GM18951 (cell line): ENCODE results near the gene GALNTL6.
"Not testable (repeated sequence)": the region's sequence is repeated elsewhere in the genome, so short reads cannot be mapped to it uniquely, and the experiment has no call there.

Experiments
- POLR2A ChIP-seq: IDR thresholded peaks from 4 replicates; pipeline ENCODE4 v1.6.1; 2011; ENCODE audit warnings: mild to moderate bottlenecking; ENCODE audit not compliant: insufficient read length, insufficient read depth; ENCODE audit errors: extremely low read depth
- in situ Hi-C: fragments of 300-500 bp; cut with MboI; formaldehyde crosslinking; loops from one replicate; pipeline ENCODE4 v1.12.0; 2022; ENCODE audit warnings: low sequenced_read_pairs, mixed read lengths, inconsistent platforms; ENCODE audit not compliant: unreplicated experiment

The GALNTL6 gene

DNA sequence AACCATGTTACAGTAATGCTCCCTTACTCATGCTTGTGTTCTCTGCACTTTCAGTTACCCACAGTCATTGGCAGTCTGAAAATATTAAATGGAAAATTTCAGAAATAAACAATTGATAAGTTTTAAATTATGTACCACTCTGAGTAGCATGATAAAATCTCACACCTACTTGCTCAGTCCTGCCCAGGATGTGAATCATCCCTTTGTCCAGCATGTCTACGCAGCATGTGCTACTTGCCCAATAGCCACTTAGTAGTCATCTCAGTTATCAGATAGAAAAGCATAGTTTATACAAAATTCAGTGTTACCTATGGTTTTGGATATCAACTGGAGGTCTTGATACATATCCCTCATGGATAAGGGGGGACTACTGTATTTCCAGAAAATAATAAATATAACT lies 577.1 kb downstream of the GALNTL6 start:
- in situ Hi-C loops = no loop called here

DNA sequence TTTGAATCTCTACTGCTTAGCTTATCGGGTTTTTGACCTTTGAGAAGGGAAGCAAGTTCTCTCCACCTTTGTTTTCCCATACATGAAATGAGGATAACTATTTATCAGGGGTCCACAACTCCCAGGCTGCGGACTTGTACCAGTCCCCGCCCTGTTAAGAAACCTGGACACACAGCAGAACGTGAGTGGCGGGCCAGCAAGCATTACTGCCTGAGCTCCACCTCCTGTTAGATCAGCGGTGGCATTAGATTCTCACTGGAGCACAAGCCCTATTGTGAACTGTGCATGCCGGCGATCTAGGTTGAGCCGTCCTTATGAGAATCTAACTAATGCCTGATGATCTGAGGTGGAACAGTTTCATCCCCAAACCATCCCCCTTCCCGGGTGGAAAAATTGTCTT lies 579.5 kb downstream of the GALNTL6 start:
- in situ Hi-C loops = no loop called here
- TF ChIP-seq POLR2A = no peak

More for the DNA sequence above, 577.1 kb downstream of the GALNTL6 start:
- TF ChIP-seq POLR2A = no peak

DNA sequence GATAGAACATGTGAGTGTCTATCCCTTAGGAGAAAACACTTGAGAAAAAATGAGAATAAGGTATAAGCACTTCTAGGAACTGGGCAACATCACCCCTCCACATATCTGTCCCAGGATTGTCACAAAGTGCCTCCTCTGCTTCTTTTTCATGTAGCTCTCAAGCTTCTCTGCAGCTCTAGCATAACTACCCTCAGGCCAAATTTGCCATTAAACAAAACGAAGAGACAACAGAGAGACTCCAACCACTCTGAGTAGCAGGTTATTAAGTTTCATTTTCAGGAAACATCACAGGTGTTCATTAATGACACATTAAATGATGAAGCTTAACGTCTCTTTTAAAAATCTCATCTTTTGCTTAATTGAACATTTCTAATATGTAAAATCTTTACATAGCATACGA lies 580.0 kb downstream of the GALNTL6 start:
- in situ Hi-C loops = no loop called here
- TF ChIP-seq POLR2A = no peak

GRCh38 chr4:172404676-172405075 lies 591.5 kb downstream of the GALNTL6 start:
- in situ Hi-C loops = no loop called here
- TF ChIP-seq POLR2A = no peak

GRCh38 chr4:172410363-172410762 lies 597.2 kb downstream of the GALNTL6 start:
- in situ Hi-C loops = no loop called here
- no peak for TF ChIP-seq POLR2A

DNA sequence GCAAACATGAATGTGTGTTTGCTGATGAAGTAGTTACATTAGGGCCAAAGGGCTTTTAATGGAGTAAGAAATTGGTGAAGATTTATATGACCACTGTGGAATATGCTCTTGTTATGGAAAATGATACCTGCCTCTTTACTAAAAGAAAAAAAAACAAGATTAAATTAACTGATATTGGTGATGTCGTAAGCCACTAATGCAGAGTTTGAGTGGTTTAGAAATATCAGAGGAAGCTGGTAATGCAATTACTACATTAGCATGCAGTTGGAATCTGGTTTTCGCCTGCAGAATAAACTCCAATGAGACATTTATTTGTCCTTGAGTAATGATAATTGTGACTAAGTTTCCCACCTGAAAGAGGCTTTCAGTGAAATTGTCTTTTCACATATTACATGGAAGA lies 597.9 kb downstream of the GALNTL6 start:
- no peak for TF ChIP-seq POLR2A
- in situ Hi-C loops = no loop called here

GRCh38 chr4:172412851-172413580 lies 599.8 kb downstream of the GALNTL6 start:
- no peak for TF ChIP-seq POLR2A

GRCh38 chr4:172428979-172429378 lies 615.8 kb downstream of the GALNTL6 start:
- in situ Hi-C loops = not testable (repeated sequence)

More at GRCh38 chr4:172412851-172413580, 599.8 kb downstream of the GALNTL6 start:
- in situ Hi-C loops = no loop called here

GRCh38 chr4:172480471-172480870 lies 667.3 kb downstream of the GALNTL6 start:
- in situ Hi-C loops = no loop called here
- no peak for TF ChIP-seq POLR2A

DNA sequence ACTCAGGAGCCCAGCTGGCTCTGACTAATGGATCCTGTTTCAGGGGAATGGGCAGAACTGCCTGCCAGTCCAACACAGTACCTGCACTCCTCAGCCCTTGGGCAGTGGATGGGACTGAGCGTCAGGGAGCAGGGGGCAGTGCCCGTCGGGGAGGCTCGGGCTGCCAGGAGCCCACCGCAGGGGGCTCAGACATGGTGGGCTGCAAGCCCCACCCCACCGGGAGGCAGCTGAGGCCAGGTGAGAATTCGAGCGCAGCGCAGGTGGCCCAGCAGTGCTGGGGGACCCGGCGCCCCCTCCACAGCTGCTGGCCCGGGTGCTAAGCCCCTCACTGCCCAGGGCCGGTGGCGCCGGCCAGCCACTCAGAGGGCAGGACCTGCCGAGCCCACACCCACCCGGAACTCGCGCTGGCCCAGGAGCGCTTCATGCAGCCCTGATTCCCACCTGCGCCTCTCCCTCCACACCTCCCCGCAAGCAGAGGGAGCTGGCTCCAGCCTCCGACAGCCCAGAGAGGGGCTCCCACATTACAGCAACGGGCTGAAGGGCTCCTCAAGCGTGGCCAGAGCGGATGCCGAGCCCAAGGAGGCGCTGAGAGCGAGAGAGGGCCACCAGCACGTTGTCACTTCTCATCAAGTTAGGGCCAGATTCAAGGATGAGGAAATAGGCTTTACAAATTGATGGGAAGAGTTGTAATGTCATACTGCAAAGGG lies 668.8 kb downstream of the GALNTL6 start:
- no peak for TF ChIP-seq POLR2A

DNA sequence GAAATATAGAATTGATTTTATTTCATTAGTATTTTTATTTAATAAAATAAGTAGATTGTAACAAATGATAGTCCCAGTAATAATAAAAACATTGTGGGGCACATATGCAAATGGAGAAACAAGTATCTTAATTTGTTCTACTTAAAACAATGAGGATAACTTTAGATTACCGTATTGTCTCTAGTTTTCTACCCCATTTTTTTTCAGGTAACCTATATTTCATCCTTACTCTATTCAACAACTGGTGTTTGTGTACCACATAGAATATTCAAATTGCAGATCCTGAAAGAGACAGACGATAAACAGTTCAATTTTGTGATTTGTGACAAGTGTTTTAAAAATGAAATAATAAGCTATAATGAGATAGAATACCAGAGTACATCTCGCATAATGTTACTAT lies 671.8 kb downstream of the GALNTL6 start:
- TF ChIP-seq POLR2A = no peak
- in situ Hi-C loops = no loop called here

More for the DNA sequence above, 668.8 kb downstream of the GALNTL6 start:
- in situ Hi-C loops = no loop called here

- in situ Hi-C loops = no loop called here
- no peak for TF ChIP-seq POLR2A
These were observed 673.3 kb downstream of the GALNTL6 start for GRCh38 chr4:172486531-172486930.

- TF ChIP-seq POLR2A = no peak
- in situ Hi-C loops = no loop called here
These were observed 676.7 kb downstream of the GALNTL6 start for GRCh38 chr4:172489861-172490260.

- in situ Hi-C loops = no loop called here
- no peak for TF ChIP-seq POLR2A
These were observed 682.6 kb downstream of the GALNTL6 start for GRCh38 chr4:172495769-172496168.
